GM19240 (cell line): ENCODE measurements around the gene WBP1.
"Not testable (repeated sequence)": the region's sequence is repeated elsewhere in the genome, so short reads cannot be mapped to it uniquely, and the experiment has no call there.

ENCODE experiments used
- DNase-seq: peaks from one replicate; pipeline ENCODE4 v3.0.0; 2011; ENCODE audit warnings: low spot score; ENCODE audit not compliant: insufficient read length

Gene WBP1

GRCh38 chr2:74427551-74427950 is 30.7 kb upstream of the WBP1 start:
- no peak for DNase-seq

DNA sequence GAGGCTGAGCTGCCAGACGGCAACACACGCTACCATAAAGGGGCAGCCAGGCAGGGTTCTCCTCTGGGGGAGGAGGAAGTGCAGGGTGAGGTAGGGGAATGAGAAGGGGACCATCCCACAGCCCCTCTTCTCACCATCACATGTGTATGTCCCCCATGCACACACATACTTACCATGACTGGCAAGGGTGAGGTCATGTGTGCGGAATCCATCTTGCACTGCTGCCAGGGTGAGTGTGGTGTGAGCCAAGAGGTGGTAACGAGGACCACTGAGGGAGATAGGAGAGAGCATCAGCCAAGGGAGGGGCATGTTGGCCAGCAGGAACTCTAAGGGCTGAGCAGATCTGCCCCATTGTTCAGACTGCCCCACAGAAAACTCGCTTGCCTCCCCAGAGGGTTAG is 29.6 kb upstream of the WBP1 start:
- DNase-seq = no peak

GRCh38 chr2:74429487-74430451 is 28.5 kb upstream of the WBP1 start:
- DNase-seq = no peak

DNA sequence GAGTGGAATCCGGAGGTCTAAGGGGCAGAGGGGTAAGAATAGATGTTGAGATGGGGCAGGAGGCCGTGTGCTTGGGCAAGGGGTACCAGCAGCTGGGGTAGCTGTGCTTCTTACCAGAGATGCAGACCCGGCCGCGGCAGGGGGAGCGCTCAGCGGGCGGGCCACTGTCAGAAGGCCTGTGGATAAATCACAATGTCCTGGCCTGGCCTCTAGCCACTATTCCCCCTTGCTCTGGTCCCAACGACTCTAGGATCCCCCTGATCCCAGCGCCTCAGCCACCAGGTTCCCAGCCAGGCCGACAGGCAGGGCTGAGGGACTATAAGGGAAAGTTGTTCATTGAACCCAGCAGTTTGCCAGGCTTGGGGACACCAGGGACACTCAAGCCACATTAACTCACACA is 27.7 kb upstream of the WBP1 start:
- no peak for DNase-seq

GRCh38 chr2:74436111-74436805 is 22.0 kb upstream of the WBP1 start:
- no peak for DNase-seq

- no peak for DNase-seq
Measured at GRCh38 chr2:74436848-74437695, 21.2 kb upstream of the WBP1 start.

DNA sequence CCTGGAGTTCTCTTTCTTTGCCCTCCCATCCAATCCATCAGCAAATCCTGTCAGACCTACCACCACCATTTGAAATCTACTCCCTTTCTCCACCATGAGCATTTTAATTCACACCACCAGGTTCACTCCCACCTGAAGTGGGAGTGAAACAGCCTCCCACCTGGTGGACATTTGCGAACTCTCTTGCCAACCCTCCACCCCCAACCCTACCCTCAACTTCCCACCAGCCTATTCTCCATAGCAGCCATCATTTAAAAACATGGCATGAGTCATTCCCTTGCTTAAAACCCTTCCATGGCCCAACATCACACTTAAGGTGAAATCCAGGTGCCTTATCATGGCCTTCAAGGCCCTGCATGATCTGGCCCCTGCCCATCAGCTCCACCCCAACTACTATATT is 20.0 kb upstream of the WBP1 start:
- no peak for DNase-seq

DNA sequence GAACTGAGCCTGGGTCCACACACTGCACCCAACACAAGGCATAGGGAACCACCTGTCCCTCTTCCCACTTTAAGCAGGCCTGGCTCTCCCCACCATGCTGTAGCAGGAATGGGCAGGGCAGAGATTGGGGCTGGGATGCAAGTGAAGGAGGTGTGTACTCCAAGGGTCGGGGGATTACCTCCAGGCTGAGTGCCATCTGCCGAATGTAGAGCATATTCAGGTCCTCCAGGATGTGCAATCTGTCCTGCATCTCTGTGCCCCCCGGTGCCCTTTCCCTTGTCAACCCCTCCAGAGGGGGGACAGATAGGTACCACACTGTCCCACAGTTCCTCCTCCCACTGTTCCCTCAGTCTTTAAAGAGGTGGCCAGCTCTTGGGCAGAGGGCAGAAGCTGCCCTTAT is 18.9 kb upstream of the WBP1 start:
- no peak for DNase-seq

GRCh38 chr2:74439803-74440377 is 18.3 kb upstream of the WBP1 start:
- no peak for DNase-seq

DNA sequence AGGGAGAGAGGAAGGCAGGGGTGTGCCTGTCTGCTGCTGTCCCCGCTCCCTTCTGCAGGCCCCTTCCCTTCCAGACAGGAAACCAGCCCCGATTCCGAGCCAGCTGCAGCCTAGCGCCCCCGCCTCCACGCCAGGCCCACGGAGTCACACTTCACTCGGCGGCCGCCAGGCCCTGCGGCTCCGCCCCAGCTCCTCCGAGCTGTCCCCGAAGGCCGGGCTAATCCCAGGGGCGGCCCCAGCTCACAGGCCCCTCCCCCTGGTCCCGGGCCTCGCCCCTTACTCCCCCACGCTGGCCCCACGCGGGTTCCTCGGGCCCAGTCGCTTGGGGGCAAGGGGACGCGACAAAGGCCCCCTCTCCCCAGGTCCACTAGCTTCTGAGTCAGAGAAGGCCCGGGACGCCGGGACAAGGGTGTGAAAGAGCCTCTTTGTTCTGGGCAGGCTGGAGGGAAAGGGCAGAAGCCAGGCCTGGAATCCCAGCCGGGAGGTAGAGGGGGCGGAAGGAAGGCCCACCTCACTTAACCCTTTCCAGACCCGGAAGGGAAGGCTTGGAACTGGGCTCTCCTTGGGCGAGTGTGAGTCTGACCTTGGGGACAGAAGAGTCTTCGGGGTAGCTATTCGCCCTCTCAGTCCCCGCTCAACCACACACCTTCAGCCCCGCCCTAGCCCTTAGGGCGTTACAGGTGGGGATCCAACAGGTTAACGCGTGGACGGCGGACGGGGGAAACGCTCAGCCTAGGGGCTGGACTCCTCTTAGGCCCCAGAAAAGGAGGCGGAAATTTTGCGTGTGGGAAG is 17.7 kb upstream of the WBP1 start:
- DNase-seq = peak; percentile 97

DNA sequence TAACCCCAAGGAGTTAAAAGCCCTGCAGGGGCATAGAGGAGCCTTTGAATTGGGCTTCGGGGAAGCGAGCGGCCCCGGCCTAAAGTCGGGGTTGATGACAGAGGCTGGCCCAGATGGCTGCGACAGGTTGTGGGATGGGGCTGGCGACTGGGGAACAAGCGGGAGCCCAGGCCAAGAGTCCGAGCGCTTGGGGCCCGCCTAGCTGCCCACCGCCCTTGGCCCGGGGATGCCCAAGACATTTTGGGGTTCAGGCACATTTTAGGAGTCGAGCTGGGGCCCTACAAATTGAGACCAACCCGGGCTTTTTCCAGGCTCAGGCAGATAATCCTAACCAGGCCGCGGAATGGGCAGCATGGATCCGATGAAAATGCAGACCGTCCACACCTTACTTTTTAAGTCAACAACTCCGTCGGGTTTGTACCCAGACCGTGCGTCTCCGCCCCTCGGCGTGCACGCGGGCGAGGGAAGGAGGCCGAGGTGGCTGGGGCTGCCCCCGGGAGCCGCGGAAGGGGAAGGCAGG is 17.0 kb upstream of the WBP1 start:
- no peak for DNase-seq

GRCh38 chr2:74441690-74442482 is 16.4 kb upstream of the WBP1 start, which contains the start of gene RTKN:
Gene RTKN (minus strand): TSS chr2:74441937. CDS start chr2:74441816, 121 bp downstream.
- no peak for DNase-seq

DNA sequence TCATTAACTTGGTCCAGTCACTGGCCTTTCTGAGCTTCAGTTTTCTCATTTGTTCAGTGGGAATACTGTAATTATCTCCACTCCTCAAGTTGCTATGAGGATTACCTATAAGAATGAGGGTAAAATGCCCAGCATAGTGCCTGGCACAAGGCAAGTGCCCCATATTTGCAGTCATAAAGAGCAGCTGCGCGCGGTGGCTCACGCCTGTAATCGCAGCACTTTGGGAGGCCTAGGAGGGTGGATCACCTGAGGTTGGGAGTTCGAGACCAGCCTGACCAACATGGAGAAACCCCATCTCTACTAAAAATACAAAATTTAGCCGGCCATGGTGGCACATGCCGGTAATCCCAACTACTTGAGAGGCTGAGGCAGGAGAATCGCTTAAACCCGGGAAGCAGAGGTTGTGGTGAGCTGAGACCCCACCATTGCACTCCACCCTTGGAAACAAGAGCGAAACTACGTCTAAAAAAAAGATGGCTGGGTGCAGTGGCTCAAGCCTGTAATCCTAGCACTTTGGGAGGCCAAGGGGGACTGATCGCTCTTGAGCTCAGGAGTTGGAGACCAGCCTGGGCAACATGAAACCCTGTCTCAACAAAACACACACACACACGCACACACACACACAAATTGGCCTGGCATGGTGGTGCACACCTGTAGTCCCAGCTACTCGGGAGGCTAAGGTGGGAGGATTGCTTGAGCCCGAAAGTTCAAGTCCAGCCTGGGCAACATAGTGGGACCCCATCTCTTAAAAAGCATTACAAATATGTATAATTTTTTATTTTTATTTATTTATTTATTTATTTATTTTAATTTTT is 15.5 kb upstream of the WBP1 start:
- DNase-seq = not testable (repeated sequence)

DNA sequence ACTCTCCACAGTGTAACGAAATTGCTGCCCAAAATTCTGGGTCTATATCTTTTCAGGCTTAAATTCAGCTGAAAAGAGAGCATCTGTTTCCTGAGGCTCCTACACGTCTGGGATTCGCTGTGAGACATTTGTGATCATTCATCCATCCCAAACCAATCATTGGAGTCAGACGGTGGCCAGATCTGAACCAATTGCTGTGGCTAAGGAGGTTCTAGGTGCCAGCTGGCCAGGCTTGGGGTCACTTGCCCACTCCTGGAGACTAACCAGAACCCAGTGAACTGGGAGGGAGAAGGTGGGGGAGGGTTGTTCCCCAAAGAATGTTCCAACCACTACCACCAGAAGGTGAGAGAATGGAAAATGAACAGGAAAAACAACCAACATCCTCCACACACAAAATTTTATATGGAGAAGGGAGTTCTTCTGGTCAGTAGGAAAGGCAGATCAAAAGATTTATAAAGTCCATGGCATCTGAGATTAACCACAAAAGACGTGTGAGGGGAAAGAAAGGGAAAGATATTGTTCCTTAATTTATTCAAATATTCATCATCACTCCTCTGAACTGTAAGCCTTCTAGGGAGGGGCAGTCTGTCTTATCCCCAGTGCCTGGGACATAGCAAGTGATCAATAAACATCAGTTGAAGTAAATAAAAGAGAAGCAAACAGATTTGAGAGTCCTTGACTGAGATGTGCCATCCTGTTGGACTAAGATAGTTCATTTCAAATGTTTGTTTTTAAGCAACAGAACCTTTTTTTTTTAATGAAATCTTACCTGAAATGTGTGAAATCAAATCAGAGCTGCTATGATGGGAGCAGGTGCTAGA is 13.5 kb upstream of the WBP1 start:
- no peak for DNase-seq

- no peak for DNase-seq
Measured at GRCh38 chr2:74447230-74447999, 10.8 kb upstream of the WBP1 start.

DNA sequence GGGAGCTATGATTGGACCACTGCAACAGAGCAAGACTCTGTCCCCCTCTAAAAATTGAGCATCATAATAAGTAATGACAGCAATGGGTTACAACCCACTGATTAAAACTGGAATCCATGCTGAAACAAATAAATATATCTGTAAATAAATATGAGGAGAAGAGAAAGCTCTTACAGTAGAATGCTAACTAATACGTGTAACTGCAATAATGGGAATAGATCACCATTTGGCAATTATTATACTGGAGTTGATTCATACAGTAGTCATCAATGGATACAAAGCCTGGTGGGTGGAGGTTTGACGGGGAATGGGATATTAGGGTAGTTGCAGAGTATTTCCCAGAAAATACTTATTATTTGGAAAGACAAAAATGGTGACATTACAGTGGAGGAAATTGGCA is 9.5 kb upstream of the WBP1 start:
- DNase-seq = no peak
